Head of caudate nucleus (tissue), 42 donors: Measurements from ENCODE around the gene CLEC18C.
"Not testable (repeated sequence)": the region's sequence is repeated elsewhere in the genome, so short reads cannot be mapped to it uniquely, and the experiment has no call there.

ENCODE experiments used
- DNase-seq, 42 donors: peaks; one replicate each; pipeline versions ENCODE4 v3.0.0 to v3.0.0-alpha.2; 2020 to 2021; ENCODE audit warnings: mixed read lengths in 7 of 42
- intact Hi-C: fragments of 100-400 bp; cut with DNase I; formaldehyde crosslinking; loops from one replicate; pipeline ENCODE4 v1.15.0; 2022

The CLEC18C gene

GRCh38 chr16:70173212-70173837, at the start of gene CLEC18C:
CLEC18C (plus strand) TSS chr16:70173787; CDS start chr16:70174279, 492 bp downstream.
- DNase-seq, intact Hi-C loops: not testable (repeated sequence)

GRCh38 chr16:70123822-70124221, 49.8 kb upstream of the CLEC18C start:
- DNase-seq, intact Hi-C loops: not testable (repeated sequence)

GRCh38 chr16:70126226-70126625, 47.4 kb upstream of the CLEC18C start:
- DNase-seq, intact Hi-C loops: not testable (repeated sequence)

GRCh38 chr16:70127706-70128105, 45.9 kb upstream of the CLEC18C start:
- DNase-seq, intact Hi-C loops: not testable (repeated sequence)

GRCh38 chr16:70128844-70129243, 44.7 kb upstream of the CLEC18C start:
- DNase-seq: not testable (repeated sequence)

GRCh38 chr16:70135796-70136195, 37.8 kb upstream of the CLEC18C start:
- intact Hi-C loops: not testable (repeated sequence)

More at GRCh38 chr16:70128844-70129243, 44.7 kb upstream of the CLEC18C start:
- intact Hi-C loops: not testable (repeated sequence)

GRCh38 chr16:70136595-70136994, 37.0 kb upstream of the CLEC18C start:
- intact Hi-C loops, DNase-seq: not testable (repeated sequence)

More at GRCh38 chr16:70135796-70136195, 37.8 kb upstream of the CLEC18C start:
- not testable (repeated sequence) for DNase-seq

- intact Hi-C loops: not testable (repeated sequence)
Measured at GRCh38 chr16:70142739-70143138, 30.8 kb upstream of the CLEC18C start.

GRCh38 chr16:70143231-70143895, 30.2 kb upstream of the CLEC18C start:
- intact Hi-C loops, DNase-seq: not testable (repeated sequence)

More at GRCh38 chr16:70142739-70143138, 30.8 kb upstream of the CLEC18C start:
- DNase-seq: not testable (repeated sequence)

- intact Hi-C loops, DNase-seq: not testable (repeated sequence)
Measured at GRCh38 chr16:70147853-70148252, 25.7 kb upstream of the CLEC18C start.

- peak in 27 of 42 donors; percentile 32 to 80 (median 52) for DNase-seq
- intact Hi-C loops: not testable (repeated sequence)
Measured at GRCh38 chr16:70148453-70148852, 25.1 kb upstream of the CLEC18C start.

- DNase-seq, intact Hi-C loops: not testable (repeated sequence)
Measured at GRCh38 chr16:70149296-70149695, 24.3 kb upstream of the CLEC18C start.

- DNase-seq: no peak
- intact Hi-C loops: no loop called here
Measured at GRCh38 chr16:70151391-70151790, 22.2 kb upstream of the CLEC18C start.

- intact Hi-C loops: no loop called here
- no peak for DNase-seq
Measured at GRCh38 chr16:70151941-70152509, 21.6 kb upstream of the CLEC18C start.

GRCh38 chr16:70152578-70153302, 20.8 kb upstream of the CLEC18C start:
- DNase-seq: no peak
- intact Hi-C loops: no loop called here

GRCh38 chr16:70154736-70155135, 18.9 kb upstream of the CLEC18C start:
- peak in 1 of 42 donors; percentile 39 for DNase-seq
- intact Hi-C loops: not testable (repeated sequence)

GRCh38 chr16:70156207-70156978, 17.2 kb upstream of the CLEC18C start:
- DNase-seq: peak in 26 of 42 donors; percentile 23 to 84 (median 56)
- intact Hi-C loops: no loop called here

GRCh38 chr16:70157105-70157476, 16.5 kb upstream of the CLEC18C start:
- peak in 2 of 42 donors; percentile 41 to 42 for DNase-seq
- intact Hi-C loops: no loop called here
